ENCODE measurements around the gene GBGT1. TPM values are rescaled to one million over a fixed set of nuclear protein-coding genes. Genes with fewer than 3 reads are reported as not detected.

The GBGT1 gene
- total RNA-seq, 1 donor from 2014 or later = 5.1 TPM

Other genes starting within 250 kb of the GBGT1 start
- gene TSC1, start 219.3 kb downstream of the GBGT1 start, total RNA-seq = 15.8 and 48.1 TPM in 2 replicates
- gene GFI1B, start 185.2 kb downstream of the GBGT1 start, total RNA-seq = not detected in 2 replicates
- 28.5 and 50.0 TPM in 2 replicates for gene GTF3C5, start 132.9 kb downstream of the GBGT1 start, total RNA-seq
- gene CEL, start 101.9 kb downstream of the GBGT1 start, total RNA-seq = 0.60 TPM in 1 of 2 replicates, not detected in the other
- gene RALGDS, start 42.7 kb downstream of the GBGT1 start, total RNA-seq = 16.0 and 35.4 TPM in 2 replicates
- gene OBP2B, start 45.3 kb upstream of the GBGT1 start, total RNA-seq = not detected in 2 replicates
- 0.17 and 4.5 TPM in 2 replicates for gene ABO, start 111.3 kb upstream of the GBGT1 start, total RNA-seq
- 7.5 and 31.4 TPM in 2 replicates for gene SURF6, start 172.3 kb upstream of the GBGT1 start, total RNA-seq
- 17.7 and 31.6 TPM in 2 replicates for gene MED22, start 184.2 kb upstream of the GBGT1 start, total RNA-seq
- gene RPL7A, start 184.3 kb upstream of the GBGT1 start, total RNA-seq = 1,360 and 2,372 TPM in 2 replicates
- 18.4 and 18.6 TPM in 2 replicates for gene SURF1, start 192.6 kb upstream of the GBGT1 start, total RNA-seq
- gene SURF2, start 192.6 kb upstream of the GBGT1 start, total RNA-seq = 9.9 and 32.3 TPM in 2 replicates
- 284 and 363 TPM in 2 replicates for gene SURF4, start 212.1 kb upstream of the GBGT1 start, total RNA-seq
- 0.35 and 0.40 TPM in 2 replicates for gene STKLD1, start 212.5 kb upstream of the GBGT1 start, total RNA-seq